Mesodermal cell (in vitro differentiated cells): ENCODE results near the gene GPR65.

Experiments used
- H3K27ac ChIP-seq: 2 replicates; pipeline ENCODE4 v1.7.0; 2013; ENCODE audit warnings: mild to moderate bottlenecking, low read depth, low read length, moderate library complexity; ENCODE audit not compliant: severe bottlenecking
- H3K36me3 ChIP-seq: 2 replicates; pipeline ENCODE4 v1.7.1; 2013; ENCODE audit warnings: mild to moderate bottlenecking, low read length, moderate library complexity; ENCODE audit not compliant: control insufficient read depth, insufficient read depth
- H3K4me1 ChIP-seq: one replicate; pipeline ENCODE4 v1.7.1; 2013; ENCODE audit warnings: mild to moderate bottlenecking, low read length; ENCODE audit not compliant: insufficient read depth, control insufficient read depth, poor library complexity, severe bottlenecking
- H3K4me3 ChIP-seq: 2 replicates; pipeline ENCODE4 v1.7.0; 2013; ENCODE audit warnings: low read length, control low read depth, mild to moderate bottlenecking; ENCODE audit not compliant: insufficient read depth, poor library complexity, severe bottlenecking; ENCODE audit errors: extremely low read depth
- H3K9me3 ChIP-seq: 2 replicates; pipeline ENCODE4 v1.7.1; 2013; ENCODE audit warnings: mild to moderate bottlenecking, low read length, moderate library complexity; ENCODE audit not compliant: control insufficient read depth
- WGBS, 2 experiments: methylation state at CpG; one replicate each; pipeline ENCODE4 v1.1.5; 2013; ENCODE audit warnings: missing lambda C conversion rate in 2 of 2; ENCODE audit not compliant: insufficient coverage in 2 of 2; 5-methylcytosine and 5-hydroxymethylcytosine counted together

GPR65 gene

GRCh38 chr14:88039197-88039596, 34.3 kb downstream of the GPR65 start:
- H3K27ac ChIP-seq = no peak overlapping the region
- H3K36me3 ChIP-seq = no peaks in the 10 kb centered on the region
- no peaks in the 10 kb centered on the region for H3K4me1 ChIP-seq
- H3K4me3 ChIP-seq = no peak overlapping the region
- 80 to 83% methylated on average over 1 of the region's 3 CpGs for WGBS, 2 experiments
- H3K9me3 ChIP-seq = no peaks in the 10 kb centered on the region

GRCh38 chr14:88040146-88040545, 35.2 kb downstream of the GPR65 start:
- H3K9me3 ChIP-seq = no peaks in the 10 kb centered on the region
- H3K4me1 ChIP-seq = no peaks in the 10 kb centered on the region
- no peak overlapping the region for H3K27ac ChIP-seq
- no peak overlapping the region for H3K4me3 ChIP-seq
- 83 to 100% methylated on average over 1 of the region's 1 CpG for WGBS, 2 experiments
- no peaks in the 10 kb centered on the region for H3K36me3 ChIP-seq

- WGBS, 2 experiments = 20% methylated on average over 1 of the region's 4 CpGs; no CpG with 5 or more reads in 1 of the 2 experiments
- H3K36me3 ChIP-seq = no peaks in the 10 kb centered on the region
- H3K9me3 ChIP-seq = no peaks in the 10 kb centered on the region
- no peak overlapping the region for H3K4me3 ChIP-seq
- H3K4me1 ChIP-seq = no peaks in the 10 kb centered on the region
- H3K27ac ChIP-seq = no peak overlapping the region
Measured at GRCh38 chr14:88043529-88044443, 38.9 kb downstream of the GPR65 start.

GRCh38 chr14:88044444-88044758, 39.5 kb downstream of the GPR65 start:
- Histone ChIP-seq H3K4me1 (no peaks in the 10 kb centered on the region), H3K36me3 (no peaks in the 10 kb centered on the region), H3K27ac (no peak overlapping the region), H3K9me3 (no peaks in the 10 kb centered on the region), H3K4me3 (no peak overlapping the region)
- WGBS, 2 experiments = no CpG with 5 or more reads among the region's 1 CpG

GRCh38 chr14:88044776-88045446, 40.0 kb downstream of the GPR65 start:
- 90 to 100% methylated on average over 1 to 2 of the region's 4 CpGs for WGBS, 2 experiments
- no peaks in the 10 kb centered on the region for H3K9me3 ChIP-seq

GRCh38 chr14:88045705-88046104, 40.8 kb downstream of the GPR65 start:
- Histone ChIP-seq H3K4me3 (no peak overlapping the region), H3K27ac (no peak overlapping the region), H3K4me1 (no peaks in the 10 kb centered on the region), H3K36me3 (no peaks in the 10 kb centered on the region), H3K9me3 (no peaks in the 10 kb centered on the region)
- 90 to 100% methylated on average over 1 to 3 of the region's 3 CpGs for WGBS, 2 experiments

More at GRCh38 chr14:88044776-88045446, 40.0 kb downstream of the GPR65 start:
- H3K4me3 ChIP-seq = no peak overlapping the region
- no peaks in the 10 kb centered on the region for H3K36me3 ChIP-seq
- H3K4me1 ChIP-seq = no peaks in the 10 kb centered on the region
- H3K27ac ChIP-seq = no peak overlapping the region

- H3K36me3 ChIP-seq = no peaks in the 10 kb centered on the region
- WGBS, 2 experiments = no CpG with 5 or more reads among the region's 1 CpG
- no peaks in the 10 kb centered on the region for H3K4me1 ChIP-seq
- H3K4me3 ChIP-seq = no peak overlapping the region
- no peaks in the 10 kb centered on the region for H3K9me3 ChIP-seq
- H3K27ac ChIP-seq = no peak overlapping the region
Measured at GRCh38 chr14:88048351-88048750, 43.4 kb downstream of the GPR65 start.

- no peaks in the 10 kb centered on the region for H3K4me1 ChIP-seq
- H3K36me3 ChIP-seq = no peaks in the 10 kb centered on the region
- H3K27ac ChIP-seq = no peak overlapping the region
- H3K4me3 ChIP-seq = no peak overlapping the region
- WGBS, 2 experiments = no CpG with 5 or more reads among the region's 1 CpG
- H3K9me3 ChIP-seq = no peaks in the 10 kb centered on the region
Measured at GRCh38 chr14:88049266-88049665, 44.3 kb downstream of the GPR65 start.

- Histone ChIP-seq H3K9me3 (no peaks in the 10 kb centered on the region), H3K4me3 (no peak overlapping the region), H3K27ac (no peak overlapping the region), H3K36me3 (no peaks in the 10 kb centered on the region), H3K4me1 (no peaks in the 10 kb centered on the region)
- no CpG with 5 or more reads among the region's 2 CpGs for WGBS, 2 experiments
Measured at GRCh38 chr14:88049936-88050335, 45.0 kb downstream of the GPR65 start.

GRCh38 chr14:88060576-88060975, 55.6 kb downstream of the GPR65 start:
- H3K4me1 ChIP-seq = no peaks in the 10 kb centered on the region
- H3K36me3 ChIP-seq = no peaks in the 10 kb centered on the region
- H3K27ac ChIP-seq = no peak overlapping the region
- 88 to 100% methylated on average over 1 of the region's 3 CpGs for WGBS, 2 experiments
- H3K9me3 ChIP-seq = no peaks in the 10 kb centered on the region
- no peak overlapping the region for H3K4me3 ChIP-seq

- Histone ChIP-seq H3K4me1 (no peaks in the 10 kb centered on the region), H3K27ac (no peak overlapping the region), H3K36me3 (no peaks in the 10 kb centered on the region), H3K9me3 (no peaks in the 10 kb centered on the region), H3K4me3 (no peak overlapping the region)
- 80 to 100% methylated on average over 1 to 2 of the region's 2 CpGs for WGBS, 2 experiments
Measured at GRCh38 chr14:88063811-88064210, 58.9 kb downstream of the GPR65 start.
